A172 (cell line): ENCODE measurements around the gene CACNA1D. TPM values are rescaled to one million over a fixed set of nuclear protein-coding genes. Genes with fewer than 3 reads are reported as not detected.

Source experiments
- DNase-seq: peaks from one replicate; pipeline ENCODE4 v3.0.0-alpha.2; 2015; ENCODE audit warnings: low spot score
- total RNA-seq: library from RNA; depleted of rRNA; stranded (reverse); fragments of >200 nt; shearing (Covaris generic); gene quantifications from 2 replicates; pipeline ENCODE4 v1.2.3, GENCODE V29; 2014; rRNA removed

Gene CACNA1D
- total RNA-seq, 1 experiment from 2014 or later = not detected

GRCh38 chr3:53844262-53845102 lies 350.1 kb downstream of the CACNA1D start:
- no peak for DNase-seq

- peak; percentile 19 for DNase-seq
These were observed 350.9 kb downstream of the CACNA1D start for GRCh38 chr3:53845103-53845880.

- DNase-seq = no peak
These were observed 351.4 kb downstream of the CACNA1D start for GRCh38 chr3:53845881-53846133.

- DNase-seq = no peak
These were observed 351.9 kb downstream of the CACNA1D start, which contains the start of the genes CHDH and IL17RB for GRCh38 chr3:53846134-53846850. TSS of gene CHDH (minus strand) at chr3:53846419. CDS start at chr3:53824008, 22,411 bp downstream. TSS of gene IL17RB (plus strand) at chr3:53846568. CDS start at chr3:53846589, 21 bp downstream.

GRCh38 chr3:53846851-53847155 lies 352.4 kb downstream of the CACNA1D start:
- no peak for DNase-seq

- no peak for DNase-seq
These were observed 355.5 kb downstream of the CACNA1D start for GRCh38 chr3:53849916-53850315.

- peak; percentile 4 for DNase-seq
These were observed 356.5 kb downstream of the CACNA1D start for GRCh38 chr3:53850895-53851294.

GRCh38 chr3:53856964-53857363 lies 362.6 kb downstream of the CACNA1D start:
- DNase-seq = no peak

- DNase-seq = no peak
These were observed 363.8 kb downstream of the CACNA1D start for GRCh38 chr3:53858096-53858741.

- DNase-seq = no peak
These were observed 364.8 kb downstream of the CACNA1D start for GRCh38 chr3:53859178-53859577.

GRCh38 chr3:53860196-53860595 lies 365.8 kb downstream of the CACNA1D start:
- DNase-seq = no peak

- DNase-seq = no peak
These were observed 367.8 kb downstream of the CACNA1D start for GRCh38 chr3:53862241-53862640.

- DNase-seq = no peak
These were observed 368.7 kb downstream of the CACNA1D start for GRCh38 chr3:53863145-53863544.

Other genes with a start within 250 kb of the CACNA1D start
- gene TKT, start 238.6 kb upstream of the CACNA1D start, total RNA-seq = 406 and 438 TPM in 2 replicates
- gene DCP1A, start 147.1 kb upstream of the CACNA1D start, total RNA-seq = 13.8 and 14.4 TPM in 2 replicates